SIG-M5 treated with dmso at 0.1 percent for 504 hours (cell line): Measurements from ENCODE around the gene COL4A2.

Source experiments
- DNase-seq: peaks from one replicate; lab custom pipeline; 2025; ENCODE audit not compliant: unreplicated experiment; lab: John Stamatoyannopoulos, UW

COL4A2 gene

GRCh38 chr13:110505594-110505993 lies 198.5 kb downstream of the COL4A2 start:
- no peak for DNase-seq

- no peak for DNase-seq
Measured at GRCh38 chr13:110506396-110506795, 199.3 kb downstream of the COL4A2 start.

- DNase-seq, result no peak
Measured at GRCh38 chr13:110506859-110507566, 199.9 kb downstream of the COL4A2 start.

- DNase-seq, result no peak
Measured at GRCh38 chr13:110507678-110508381, 200.7 kb downstream of the COL4A2 start.

GRCh38 chr13:110509478-110509926 lies 202.4 kb downstream of the COL4A2 start:
- no peak for DNase-seq

- DNase-seq, result peak; percentile 89
Measured at GRCh38 chr13:110509971-110510786, 203.1 kb downstream of the COL4A2 start.

- DNase-seq, result no peak
Measured at GRCh38 chr13:110511509-110512181, 204.6 kb downstream of the COL4A2 start.

- DNase-seq, result no peak
Measured at GRCh38 chr13:110512198-110512740, 205.2 kb downstream of the COL4A2 start.

- DNase-seq, result no peak
Measured at GRCh38 chr13:110516500-110516899, 209.4 kb downstream of the COL4A2 start.

- DNase-seq, result no peak
Measured at GRCh38 chr13:110517505-110518225, 210.6 kb downstream of the COL4A2 start.

- no peak for DNase-seq
Measured at GRCh38 chr13:110518226-110518525, 211.1 kb downstream of the COL4A2 start.

- DNase-seq, result no peak
Measured at GRCh38 chr13:110518571-110518970, 211.5 kb downstream of the COL4A2 start.

- no peak for DNase-seq
Measured at GRCh38 chr13:110519046-110519445, 212.0 kb downstream of the COL4A2 start.

- no peak for DNase-seq
Measured at GRCh38 chr13:110519506-110519905, 212.4 kb downstream of the COL4A2 start.

GRCh38 chr13:110520431-110521295 lies 213.6 kb downstream of the COL4A2 start:
- DNase-seq, result peak; percentile 90

GRCh38 chr13:110521296-110521680 lies 214.2 kb downstream of the COL4A2 start:
- DNase-seq, result no peak

- DNase-seq, result peak; percentile 97
Measured at GRCh38 chr13:110521946-110522345, 214.9 kb downstream of the COL4A2 start.

GRCh38 chr13:110522721-110523120 lies 215.6 kb downstream of the COL4A2 start:
- DNase-seq, result no peak

- no peak for DNase-seq
Measured at GRCh38 chr13:110523180-110523579, 216.1 kb downstream of the COL4A2 start.
